GM12874 (cell line): ENCODE results near the gene CAP1.
A peak's percentile ranks its signal among the peaks of the same experiment; 100 is the strongest.

Experiments used
- CTCF ChIP-seq: IDR thresholded peaks from 2 replicates; pipeline ENCODE4 v1.5.1; 2011; ENCODE audit warnings: low read depth, mild to moderate bottlenecking, control low read depth, low read length, moderate library complexity; ENCODE audit not compliant: insufficient read depth

Gene CAP1

GRCh38 chr1:40092706-40093639 lies 52.4 kb downstream of the CAP1 start:
- no peak for TF ChIP-seq CTCF

- TF ChIP-seq CTCF: no peak
Measured at GRCh38 chr1:40094466-40095110, 54.1 kb downstream of the CAP1 start.

- no peak for TF ChIP-seq CTCF
Measured at GRCh38 chr1:40095806-40096205, 55.3 kb downstream of the CAP1 start.

- no peak for TF ChIP-seq CTCF
Measured at GRCh38 chr1:40096646-40096976, 56.1 kb downstream of the CAP1 start.

- peak; percentile 32 for TF ChIP-seq CTCF
Measured at GRCh38 chr1:40096977-40097782, 56.7 kb downstream of the CAP1 start, which contains the start of gene PPT1. Gene PPT1 (minus strand): TSS chr1:40097252. CDS start chr1:40097238, 14 bp downstream.

GRCh38 chr1:40102038-40102437 lies 61.5 kb downstream of the CAP1 start:
- TF ChIP-seq CTCF: no peak

- no peak for TF ChIP-seq CTCF
Measured at GRCh38 chr1:40102896-40103295, 62.4 kb downstream of the CAP1 start.
